ENCODE data around the gene ARHGEF11. TPM values are rescaled to one million over a fixed set of nuclear protein-coding genes. Genes with fewer than 3 reads are reported as not detected.

The ARHGEF11 gene
- total RNA-seq, 1 donor from 2014 or later: 52.7 TPM

GRCh38 chr1:156943756-156944155, 101.8 kb downstream of the ARHGEF11 start:
- TF ChIP-seq CTCF (conservative IDR thresholded peaks at IDR 0.05): no peak
- Mint-ChIP-seq H3K27me3 (ENCODE audit: low read depth) (no peaks in the 10 kb centered on the region), H3K9me3 (no peaks in the 10 kb centered on the region), H3K4me3 (no peak overlapping the region), H3K27ac (ENCODE audit: unreplicated experiment) (no peak overlapping the region), H3K4me1 (no peaks in the 10 kb centered on the region), H3K36me3 (ENCODE audit: low read depth) (peaks cover 32% of the 10 kb centered on the region)
- DNase-seq (ENCODE audit: low read depth, low spot score): no peak

GRCh38 chr1:156942576-156942975, 103.0 kb downstream of the ARHGEF11 start:
- peak overlapping the region; percentile 50 for H3K27ac Mint-ChIP-seq (ENCODE audit: unreplicated experiment)
- DNase-seq (ENCODE audit: low read depth, low spot score): no peak
- H3K9me3 Mint-ChIP-seq: no peaks in the 10 kb centered on the region
- no peak overlapping the region for H3K4me3 Mint-ChIP-seq
- no peaks in the 10 kb centered on the region for H3K27me3 Mint-ChIP-seq (ENCODE audit: low read depth)
- no peaks in the 10 kb centered on the region for H3K4me1 Mint-ChIP-seq
- peaks cover 28% of the 10 kb centered on the region for H3K36me3 Mint-ChIP-seq (ENCODE audit: low read depth)
- TF ChIP-seq CTCF (conservative IDR thresholded peaks at IDR 0.05): no peak

GRCh38 chr1:156942176-156942575, 103.4 kb downstream of the ARHGEF11 start:
- DNase-seq (ENCODE audit: low read depth, low spot score): no peak

GRCh38 chr1:156941675-156942074, 103.9 kb downstream of the ARHGEF11 start:
- Mint-ChIP-seq H3K4me3 (no peak overlapping the region), H3K36me3 (ENCODE audit: low read depth) (peaks cover 28% of the 10 kb centered on the region), H3K27ac (ENCODE audit: unreplicated experiment) (no peak overlapping the region), H3K27me3 (ENCODE audit: low read depth) (no peaks in the 10 kb centered on the region), H3K9me3 (no peaks in the 10 kb centered on the region), H3K4me1 (no peaks in the 10 kb centered on the region)
- DNase-seq (ENCODE audit: low read depth, low spot score): no peak
- no peak for TF ChIP-seq CTCF (conservative IDR thresholded peaks at IDR 0.05)

More at GRCh38 chr1:156942176-156942575, 103.4 kb downstream of the ARHGEF11 start:
- H3K27me3 Mint-ChIP-seq (ENCODE audit: low read depth): no peaks in the 10 kb centered on the region
- peak overlapping the region; percentile 50 for H3K27ac Mint-ChIP-seq (ENCODE audit: unreplicated experiment)
- no peaks in the 10 kb centered on the region for H3K9me3 Mint-ChIP-seq
- TF ChIP-seq CTCF (conservative IDR thresholded peaks at IDR 0.05): no peak
- no peaks in the 10 kb centered on the region for H3K4me1 Mint-ChIP-seq
- H3K36me3 Mint-ChIP-seq (ENCODE audit: low read depth): peaks cover 28% of the 10 kb centered on the region
- H3K4me3 Mint-ChIP-seq: no peak overlapping the region

- TF ChIP-seq CTCF (conservative IDR thresholded peaks at IDR 0.05): no peak
- Mint-ChIP-seq H3K27me3 (ENCODE audit: low read depth) (no peaks in the 10 kb centered on the region), H3K27ac (ENCODE audit: unreplicated experiment) (no peak overlapping the region), H3K4me3 (no peak overlapping the region), H3K36me3 (ENCODE audit: low read depth) (peaks cover 15% of the 10 kb centered on the region), H3K9me3 (no peaks in the 10 kb centered on the region), H3K4me1 (no peaks in the 10 kb centered on the region)
- DNase-seq (ENCODE audit: low read depth, low spot score): no peak
These were observed 105.7 kb downstream of the ARHGEF11 start for GRCh38 chr1:156939786-156940334.
